Stomach (tissue), 9 donors: Measurements from ENCODE around the gene PNRC1. TPM values are rescaled to one million over a fixed set of nuclear protein-coding genes. Genes with fewer than 3 reads are reported as not detected.

ENCODE experiments used
- DNase-seq, 2 donors: peaks; one replicate each; pipeline versions ENCODE4 v3.0.0 to v3.0.0-alpha.2; 2013 to 2019
- H3K27ac ChIP-seq, 5 donors: fragments of 200-600 bp in 4 of 5; sonication (generic) in 4 of 5; one replicate each; pipeline ENCODE4 v1.5.1; 2013 to 2019; ENCODE audit warnings: mild to moderate bottlenecking in 1 of 5, moderate library complexity in 1 of 5
- H3K27me3 ChIP-seq, 3 donors: fragments of 200-600 bp; sonication (generic); one replicate each; pipeline ENCODE4 v1.5.1; 2017 to 2019; ENCODE audit warnings: mixed run types in 1 of 3
- H3K36me3 ChIP-seq, 4 donors: fragments of 200-600 bp; sonication (generic); 1 replicate in 3 of 4; 2 replicates in 1 of 4; pipeline ENCODE4 v1.5.1; 2016 to 2019
- H3K4me1 ChIP-seq, 4 donors: fragments of 200-600 bp; sonication (generic); one replicate each; pipeline ENCODE4 v1.5.1; 2016 to 2019
- H3K4me3 ChIP-seq, 4 donors: fragments of 200-600 bp; sonication (generic) in 3 of 4; one replicate each; pipeline ENCODE4 v1.5.1; 2016 to 2019; ENCODE audit warnings: mild to moderate bottlenecking in 1 of 4
- H3K9me3 ChIP-seq, 4 donors: fragments of 200-600 bp; sonication (generic); one replicate each; pipeline ENCODE4 v1.5.1; 2016 to 2019
- CTCF ChIP-seq, 7 experiments: fragments of 450-650 bp in 4 of 7; fragments of 200-600 bp in 3 of 7; sonication (generic) in 3 of 7; IDR thresholded peaks; one replicate each; pipeline ENCODE4 v1.5.1; 2016 to 2019; ENCODE audit warnings: antibody characterized with exemption in 7 of 7, control low read depth in 2 of 7, mild to moderate bottlenecking in 1 of 7
- EP300 ChIP-seq: sonication (generic); formaldehyde crosslinking; IDR thresholded peaks from one replicate; pipeline ENCODE4 v1.6.1; 2017; ENCODE audit warnings: antibody characterized with exemption
- POLR2A ChIP-seq, 4 donors: fragments of 450-650 bp; IDR thresholded peaks; one replicate each; pipeline ENCODE4 v1.6.1; 2016; ENCODE audit warnings: antibody characterized with exemption in 4 of 4, control low read depth in 2 of 4, mild to moderate bottlenecking in 1 of 4, moderate library complexity in 1 of 4
- POLR2AphosphoS5 ChIP-seq, 3 donors: sonication (generic); formaldehyde crosslinking; IDR thresholded peaks; one replicate each; pipeline ENCODE4 v1.6.1; 2016; ENCODE audit warnings: antibody characterized with exemption in 3 of 3
- WGBS, 5 donors: extraction: QIAGEN DNeasy Blood & Tissue Kit in 3 of 5; methylation state at CpG; one replicate each; pipeline versions ENCODE4 v1.1.5 to v1.1.7; 2013 to 2018; 5-methylcytosine and 5-hydroxymethylcytosine counted together
- intact Hi-C: fragments of 100-400 bp; cut with DNase I; formaldehyde crosslinking; loops from one replicate; pipeline ENCODE4 v1.15.1; 2023; ENCODE audit warnings: low total_unique reads
- polyA plus RNA-seq, 3 donors: library from polyadenylated mRNA; stranded (reverse); fragments of 200-250 nt; gene quantifications; one replicate each; pipeline ENCODE4 v1.2.3, GENCODE V29; 2013
- total RNA-seq, 5 donors: library from RNA; depleted of rRNA; stranded (reverse); fragments of >200 nt; gene quantifications; one replicate each; pipeline versions ENCODE4 v1.1.0 to v1.2.3, GENCODE V29; 2014 to 2016
- donor health status: healthy with polysubstance abuse.
- donor health status: Bipolar disorder and iron deficiency.
- donor health status: healthy.

PNRC1 gene
- total and polyA plus RNA-seq, 8 donors: 38.5 to 265 (median 129) TPM

GRCh38 chr6:89051676-89052075 lies 28.9 kb upstream of the PNRC1 start:
- intact Hi-C loops: no loop called here
- no peak for DNase-seq
- H3K9me3 ChIP-seq: no peaks in the 10 kb centered on the region
- no peak overlapping the region for H3K27ac ChIP-seq
- no peak overlapping the region for H3K4me3 ChIP-seq
- no peaks in the 10 kb centered on the region for H3K36me3 ChIP-seq
- peaks cover 0 to 13% (median 2%) of the 10 kb centered on the region in 4 donors for H3K4me1 ChIP-seq
- no peaks in the 10 kb centered on the region for H3K27me3 ChIP-seq
- WGBS, 5 donors: 74 to 80% (median 76%) methylated on average over 3 of the region's 3 CpGs
- TF ChIP-seq EP300 (no peak), POLR2A (IDR thresholded peaks at IDR 0.05) (no peak), CTCF (IDR thresholded peaks at IDR 0.05) (no peak), POLR2AphosphoS5 (IDR thresholded peaks at IDR 0.05) (no peak)

GRCh38 chr6:89054208-89054607 lies 26.3 kb upstream of the PNRC1 start:
- Histone ChIP-seq H3K9me3 (no peaks in the 10 kb centered on the region), H3K27ac (no peak overlapping the region), H3K4me3 (no peak overlapping the region), H3K36me3 (no peaks in the 10 kb centered on the region), H3K27me3 (no peaks in the 10 kb centered on the region), H3K4me1 (peaks cover 0 to 7% (median 0%) of the 10 kb centered on the region in 4 donors)
- TF ChIP-seq POLR2A (IDR thresholded peaks at IDR 0.05) (no peak), EP300 (no peak), CTCF (IDR thresholded peaks at IDR 0.05) (no peak), POLR2AphosphoS5 (IDR thresholded peaks at IDR 0.05) (no peak)
- 87 to 94% (median 91%) methylated on average over 4 of the region's 4 CpGs for whole genome bisulfite sequencing, 5 donors
- DNase-seq: no peak
- intact Hi-C loops: no loop called here

- Histone ChIP-seq H3K4me1 (no peaks in the 10 kb centered on the region), H3K36me3 (no peaks in the 10 kb centered on the region), H3K27me3 (no peaks in the 10 kb centered on the region), H3K9me3 (no peaks in the 10 kb centered on the region), H3K4me3 (no peak overlapping the region), H3K27ac (no peak overlapping the region)
- WGBS, 5 donors: 84 to 85% (median 85%) methylated on average over 2 of the region's 2 CpGs
- DNase-seq: no peak
- TF ChIP-seq POLR2A (IDR thresholded peaks at IDR 0.05) (no peak), POLR2AphosphoS5 (IDR thresholded peaks at IDR 0.05) (no peak), EP300 (no peak), CTCF (IDR thresholded peaks at IDR 0.05) (no peak)
- intact Hi-C loops: no loop called here
Observed at GRCh38 chr6:89057759-89058158, 22.8 kb upstream of the PNRC1 start.

GRCh38 chr6:89058627-89059026 lies 21.9 kb upstream of the PNRC1 start:
- Histone ChIP-seq H3K27ac (no peak overlapping the region), H3K4me3 (no peak overlapping the region), H3K27me3 (no peaks in the 10 kb centered on the region), H3K36me3 (no peaks in the 10 kb centered on the region), H3K9me3 (no peaks in the 10 kb centered on the region), H3K4me1 (no peaks in the 10 kb centered on the region)
- intact Hi-C loops: no loop called here
- 62 to 78% (median 66%) methylated on average over 5 of the region's 5 CpGs for WGBS, 5 donors
- no peak for TF ChIP-seq CTCF (IDR thresholded peaks at IDR 0.05)
- TF ChIP-seq EP300: no peak
- no peak for TF ChIP-seq POLR2A (IDR thresholded peaks at IDR 0.05)
- no peak for TF ChIP-seq POLR2AphosphoS5 (IDR thresholded peaks at IDR 0.05)
- DNase-seq: no peak
